Measurements from ENCODE around the gene QKI. TPM values are rescaled to one million over a fixed set of nuclear protein-coding genes. Genes with fewer than 3 reads are reported as not detected.

Gene QKI
- total RNA-seq, 2 donors from 2014 or later, result 127 to 192 TPM

DNA sequence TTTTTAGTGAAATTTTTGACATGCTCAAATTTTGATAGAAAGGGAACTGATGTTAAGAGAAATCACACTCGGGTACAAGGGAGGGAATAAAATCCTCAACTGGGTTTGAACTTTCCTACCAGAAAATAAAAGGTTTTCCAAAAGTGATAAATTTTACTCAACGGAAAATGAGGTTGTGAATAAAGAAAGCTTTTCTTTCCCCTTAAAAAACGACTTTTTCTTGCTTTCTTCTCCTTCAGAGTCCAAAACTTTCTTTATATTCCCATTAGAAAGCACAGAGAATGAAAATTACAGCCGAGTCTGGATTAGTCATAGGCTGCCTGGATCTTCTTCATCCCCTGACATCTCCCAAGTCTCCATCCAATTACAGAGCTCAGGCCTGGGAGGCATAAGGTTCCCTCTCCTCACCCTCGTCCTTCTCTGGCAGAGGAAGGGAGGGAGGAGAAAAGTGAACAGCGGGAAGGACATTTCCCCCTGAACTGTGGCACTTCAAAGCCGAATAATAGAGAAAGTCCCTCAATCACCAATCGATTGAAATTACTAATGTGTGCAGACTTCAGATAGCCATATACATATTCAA lies 28.1 kb upstream of the QKI start:
- Histone ChIP-seq H3K36me3 (no peaks in the 10 kb centered on the region), H3K27me3 (replicated peaks; ENCODE audit: insufficient read depth) (no peaks in the 10 kb centered on the region), H3K4me1 (ENCODE audit: control insufficient read depth in 1 of 2, low read depth in 2 of 2) (no peaks in the 10 kb centered on the region), H3K4me3 (no peak overlapping the region), H3K9me3 (no peaks in the 10 kb centered on the region), H3K27ac (no peak overlapping the region)
- DNase-seq (ENCODE audit: low spot score) (no peak), ATAC-seq (ENCODE audit: insufficient number of reproducible peaks, low FRiP score, low read depth) (no peak)
- TF ChIP-seq, protein P1, sequence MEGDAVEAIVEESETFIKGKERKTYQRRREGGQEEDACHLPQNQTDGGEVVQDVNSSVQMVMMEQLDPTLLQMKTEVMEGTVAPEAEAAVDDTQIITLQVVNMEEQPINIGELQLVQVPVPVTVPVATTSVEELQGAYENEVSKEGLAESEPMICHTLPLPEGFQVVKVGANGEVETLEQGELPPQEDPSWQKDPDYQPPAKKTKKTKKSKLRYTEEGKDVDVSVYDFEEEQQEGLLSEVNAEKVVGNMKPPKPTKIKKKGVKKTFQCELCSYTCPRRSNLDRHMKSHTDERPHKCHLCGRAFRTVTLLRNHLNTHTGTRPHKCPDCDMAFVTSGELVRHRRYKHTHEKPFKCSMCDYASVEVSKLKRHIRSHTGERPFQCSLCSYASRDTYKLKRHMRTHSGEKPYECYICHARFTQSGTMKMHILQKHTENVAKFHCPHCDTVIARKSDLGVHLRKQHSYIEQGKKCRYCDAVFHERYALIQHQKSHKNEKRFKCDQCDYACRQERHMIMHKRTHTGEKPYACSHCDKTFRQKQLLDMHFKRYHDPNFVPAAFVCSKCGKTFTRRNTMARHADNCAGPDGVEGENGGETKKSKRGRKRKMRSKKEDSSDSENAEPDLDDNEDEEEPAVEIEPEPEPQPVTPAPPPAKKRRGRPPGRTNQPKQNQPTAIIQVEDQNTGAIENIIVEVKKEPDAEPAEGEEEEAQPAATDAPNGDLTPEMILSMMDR (IDR thresholded peaks at IDR 0.05), result no peak

DNA sequence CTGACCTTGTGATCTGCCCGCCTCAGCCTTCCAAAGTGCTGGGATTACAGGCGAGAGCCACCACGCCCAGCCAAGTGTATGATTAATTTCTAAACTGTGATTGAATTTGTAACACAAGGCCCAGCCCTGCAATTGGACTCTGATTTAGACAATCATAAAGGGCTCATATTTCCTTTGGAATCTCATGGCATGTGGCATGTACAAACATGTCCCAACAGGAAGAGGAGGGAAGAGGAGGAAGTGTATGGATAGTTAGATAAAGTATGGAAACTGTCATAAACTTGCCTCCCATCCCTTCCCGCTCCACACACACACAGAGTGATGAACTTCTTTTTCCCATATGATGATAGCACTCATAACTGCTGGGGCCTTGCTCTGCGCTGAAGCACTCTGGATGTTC lies 27.2 kb upstream of the QKI start:
- TF ChIP-seq, protein P1 (IDR thresholded peaks at IDR 0.05), result no peak
- Histone ChIP-seq H3K27ac (no peak overlapping the region), H3K36me3 (no peaks in the 10 kb centered on the region), H3K27me3 (replicated peaks; ENCODE audit: insufficient read depth) (no peaks in the 10 kb centered on the region), H3K9me3 (no peaks in the 10 kb centered on the region), H3K4me3 (no peak overlapping the region), H3K4me1 (ENCODE audit: control insufficient read depth in 1 of 2, low read depth in 2 of 2) (no peaks in the 10 kb centered on the region)
- no peak for DNase-seq (ENCODE audit: low spot score)
- no peak for ATAC-seq (ENCODE audit: insufficient number of reproducible peaks, low FRiP score, low read depth)

DNA sequence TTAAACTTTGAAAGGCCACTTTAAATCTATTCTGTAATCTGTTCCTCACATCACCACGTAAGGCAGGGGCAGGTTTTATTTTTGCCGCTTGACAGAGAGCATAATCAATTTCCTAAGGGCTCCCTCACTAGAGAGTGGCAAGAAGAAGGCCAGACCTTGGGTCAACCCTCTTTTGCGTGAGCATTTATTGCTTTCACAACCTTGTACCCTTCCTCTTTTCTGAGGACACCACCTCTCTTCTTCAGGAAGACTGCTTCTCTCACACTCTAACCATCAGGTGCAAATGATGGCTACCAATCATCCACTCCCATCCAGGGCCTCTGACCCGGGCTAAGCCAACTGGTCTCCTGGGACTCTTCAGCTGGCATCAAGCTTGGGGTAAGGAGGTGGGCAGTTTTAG lies 25.2 kb upstream of the QKI start:
- Histone ChIP-seq H3K27me3 (replicated peaks; ENCODE audit: insufficient read depth) (no peaks in the 10 kb centered on the region), H3K9me3 (no peaks in the 10 kb centered on the region), H3K4me1 (ENCODE audit: control insufficient read depth in 1 of 2, low read depth in 2 of 2) (no peaks in the 10 kb centered on the region), H3K36me3 (no peaks in the 10 kb centered on the region), H3K27ac (no peak overlapping the region), H3K4me3 (no peak overlapping the region)
- ATAC-seq (ENCODE audit: insufficient number of reproducible peaks, low FRiP score, low read depth) (no peak), DNase-seq (ENCODE audit: low spot score) (no peak)
- TF ChIP-seq, protein P1 (IDR thresholded peaks at IDR 0.05), result no peak

DNA sequence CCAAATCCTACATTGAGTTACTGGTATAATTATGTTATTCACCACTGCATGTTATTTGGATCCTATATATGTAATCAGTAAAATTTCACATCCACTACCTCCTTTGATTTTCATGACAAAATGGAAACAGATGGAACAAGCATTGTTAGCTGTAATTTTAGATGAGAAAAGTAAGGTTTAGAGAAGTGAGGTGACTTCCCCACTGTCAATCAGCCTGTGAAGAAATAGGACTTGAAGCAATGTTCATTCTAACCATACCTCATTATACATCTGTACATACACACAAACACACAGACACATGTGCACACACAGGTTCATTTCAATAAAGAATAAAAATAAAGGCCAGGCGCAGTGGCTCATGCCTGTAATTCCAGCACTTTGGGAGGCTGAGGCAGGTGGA lies 23.7 kb upstream of the QKI start:
- H3K36me3 ChIP-seq, result no peaks in the 10 kb centered on the region
- no peak for ATAC-seq (ENCODE audit: insufficient number of reproducible peaks, low FRiP score, low read depth)
- H3K9me3 ChIP-seq, result no peaks in the 10 kb centered on the region
- H3K4me3 ChIP-seq, result no peak overlapping the region
- H3K27ac ChIP-seq, result no peak overlapping the region
- no peaks in the 10 kb centered on the region for H3K27me3 ChIP-seq (replicated peaks; ENCODE audit: insufficient read depth)
- no peaks in the 10 kb centered on the region for H3K4me1 ChIP-seq (ENCODE audit: control insufficient read depth in 1 of 2, low read depth in 2 of 2)
- no peak for DNase-seq (ENCODE audit: low spot score)
- TF ChIP-seq, protein P1 (IDR thresholded peaks at IDR 0.05), result no peak

DNA sequence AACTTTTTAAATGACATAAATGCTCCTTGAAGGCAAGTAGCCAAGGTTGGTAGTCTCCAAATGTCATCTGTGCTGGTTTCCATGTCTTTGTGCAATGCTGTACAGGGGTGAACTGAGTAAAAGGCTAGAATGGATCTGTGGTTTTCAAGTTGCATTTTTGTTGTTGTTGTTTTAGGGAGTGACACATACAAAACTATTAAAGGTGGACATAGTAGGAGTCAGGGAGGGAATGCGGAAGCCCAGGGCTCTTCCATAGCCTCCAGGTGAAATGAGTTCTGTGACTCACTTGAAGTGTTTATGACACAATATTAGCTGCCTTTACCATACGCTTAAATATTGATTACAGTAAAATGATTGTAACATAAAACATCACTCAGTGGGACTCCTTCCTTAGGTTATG lies 22.5 kb upstream of the QKI start:
- no peak for ATAC-seq (ENCODE audit: insufficient number of reproducible peaks, low FRiP score, low read depth)
- Histone ChIP-seq H3K4me3 (no peak overlapping the region), H3K36me3 (no peaks in the 10 kb centered on the region), H3K27ac (no peak overlapping the region), H3K27me3 (replicated peaks; ENCODE audit: insufficient read depth) (no peaks in the 10 kb centered on the region), H3K4me1 (ENCODE audit: control insufficient read depth in 1 of 2, low read depth in 2 of 2) (no peaks in the 10 kb centered on the region), H3K9me3 (no peaks in the 10 kb centered on the region)
- TF ChIP-seq, protein P1 (IDR thresholded peaks at IDR 0.05), result no peak
- no peak for DNase-seq (ENCODE audit: low spot score)

Data from thoracic aorta (tissue), 2 donors.